ENCODE data around the gene MAPKAPK5. TPM values are rescaled to one million over a fixed set of nuclear protein-coding genes. Genes with fewer than 3 reads are reported as not detected.

MAPKAPK5 gene
- total RNA-seq, 1 donor from 2014 or later: 70.8 TPM

DNA sequence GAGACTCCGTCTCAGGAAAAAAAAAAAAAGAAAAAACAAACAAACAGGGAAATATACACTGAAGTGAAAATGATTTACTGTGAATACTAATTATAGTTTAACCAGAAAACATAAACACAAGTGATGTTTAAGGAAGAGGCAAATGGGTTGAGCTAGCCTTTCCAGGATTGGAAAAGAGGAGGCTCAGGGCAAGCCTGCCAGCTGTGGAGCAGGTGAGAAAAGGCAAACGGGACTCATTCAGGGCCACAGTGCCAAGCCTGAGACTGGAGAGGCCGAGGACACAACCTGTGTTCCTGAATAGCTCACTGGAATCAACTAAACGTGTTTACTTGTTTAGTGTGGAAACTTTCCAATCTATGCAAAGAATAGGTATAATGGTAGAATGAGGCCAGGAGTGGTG, 35.7 kb upstream of the MAPKAPK5 start:
- no peaks in the 10 kb centered on the region for H3K4me1 Mint-ChIP-seq
- H3K27me3 Mint-ChIP-seq (ENCODE audit: insufficient read depth, low read depth): no peaks in the 10 kb centered on the region
- H3K4me3 ChIP-seq: no peak overlapping the region
- no peak overlapping the region for H3K27ac Mint-ChIP-seq
- no peak overlapping the region for H3K27ac ChIP-seq
- no peaks in the 10 kb centered on the region for H3K9me3 ChIP-seq (ENCODE audit: low read depth)
- H3K36me3 ChIP-seq: no peaks in the 10 kb centered on the region
- H4K20me1 ChIP-seq (ENCODE audit: low read depth): no peaks in the 10 kb centered on the region
- H3K4me2 ChIP-seq: no peak overlapping the region
- no peaks in the 10 kb centered on the region for H3K4me1 ChIP-seq
- H3K36me3 Mint-ChIP-seq: peaks cover 7% of the 10 kb centered on the region
- no peak overlapping the region for H2AFZ ChIP-seq (replicated peaks)
- H3K27me3 ChIP-seq: no peaks in the 10 kb centered on the region
- TF ChIP-seq, protein P1, sequence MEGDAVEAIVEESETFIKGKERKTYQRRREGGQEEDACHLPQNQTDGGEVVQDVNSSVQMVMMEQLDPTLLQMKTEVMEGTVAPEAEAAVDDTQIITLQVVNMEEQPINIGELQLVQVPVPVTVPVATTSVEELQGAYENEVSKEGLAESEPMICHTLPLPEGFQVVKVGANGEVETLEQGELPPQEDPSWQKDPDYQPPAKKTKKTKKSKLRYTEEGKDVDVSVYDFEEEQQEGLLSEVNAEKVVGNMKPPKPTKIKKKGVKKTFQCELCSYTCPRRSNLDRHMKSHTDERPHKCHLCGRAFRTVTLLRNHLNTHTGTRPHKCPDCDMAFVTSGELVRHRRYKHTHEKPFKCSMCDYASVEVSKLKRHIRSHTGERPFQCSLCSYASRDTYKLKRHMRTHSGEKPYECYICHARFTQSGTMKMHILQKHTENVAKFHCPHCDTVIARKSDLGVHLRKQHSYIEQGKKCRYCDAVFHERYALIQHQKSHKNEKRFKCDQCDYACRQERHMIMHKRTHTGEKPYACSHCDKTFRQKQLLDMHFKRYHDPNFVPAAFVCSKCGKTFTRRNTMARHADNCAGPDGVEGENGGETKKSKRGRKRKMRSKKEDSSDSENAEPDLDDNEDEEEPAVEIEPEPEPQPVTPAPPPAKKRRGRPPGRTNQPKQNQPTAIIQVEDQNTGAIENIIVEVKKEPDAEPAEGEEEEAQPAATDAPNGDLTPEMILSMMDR (IDR thresholded peaks at IDR 0.05): no peak
- TF ChIP-seq EZH2phosphoT487 (IDR thresholded peaks at IDR 0.05): no peak
- TF ChIP-seq EZH2 (IDR thresholded peaks at IDR 0.05): no peak
- H3F3A ChIP-seq (ENCODE audit: low read depth): no peaks in the 10 kb centered on the region
- no peaks in the 10 kb centered on the region for H3K9me3 Mint-ChIP-seq
- DNase-seq (ENCODE audit: low spot score): no peak
- no peak overlapping the region for H3K9ac ChIP-seq
- H3K4me3 Mint-ChIP-seq: no peak overlapping the region
- no peaks in the 10 kb centered on the region for H3K79me2 ChIP-seq (ENCODE audit: low read depth)

DNA sequence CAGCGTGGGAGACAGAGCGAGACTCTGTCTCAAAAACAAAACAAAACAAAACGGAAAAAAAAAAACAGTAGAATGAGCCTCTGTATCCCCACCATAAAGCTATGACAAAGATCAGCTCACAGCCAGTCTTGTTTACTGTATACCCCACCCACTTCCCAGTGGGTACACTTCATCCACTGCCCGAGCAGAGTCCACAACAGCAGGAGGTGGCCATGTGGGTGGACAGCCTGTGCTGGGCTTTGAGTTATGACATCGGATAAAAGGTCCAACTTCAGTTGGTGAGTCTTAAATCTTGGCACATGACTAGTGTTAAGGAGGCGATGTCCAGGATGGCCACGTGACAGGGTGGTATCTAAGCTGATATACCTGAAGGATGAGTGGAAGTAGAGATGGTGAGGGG, 34.8 kb upstream of the MAPKAPK5 start:
- no peak overlapping the region for H3K27ac Mint-ChIP-seq
- Histone ChIP-seq H3K27ac (no peak overlapping the region), H3K9ac (no peak overlapping the region), H2AFZ (replicated peaks) (no peak overlapping the region), H3K36me3 (no peaks in the 10 kb centered on the region), H3K27me3 (no peaks in the 10 kb centered on the region), H3F3A (ENCODE audit: low read depth) (peaks cover 2% of the 10 kb centered on the region), H3K79me2 (ENCODE audit: low read depth) (no peaks in the 10 kb centered on the region), H4K20me1 (ENCODE audit: low read depth) (no peaks in the 10 kb centered on the region), H3K4me2 (no peak overlapping the region), H3K9me3 (ENCODE audit: low read depth) (no peaks in the 10 kb centered on the region), H3K4me1 (no peaks in the 10 kb centered on the region), H3K4me3 (no peak overlapping the region)
- peaks cover 7% of the 10 kb centered on the region for H3K36me3 Mint-ChIP-seq
- DNase-seq (ENCODE audit: low spot score): no peak
- H3K4me1 Mint-ChIP-seq: peaks cover 5% of the 10 kb centered on the region
- no peak overlapping the region for H3K4me3 Mint-ChIP-seq
- no peaks in the 10 kb centered on the region for H3K27me3 Mint-ChIP-seq (ENCODE audit: insufficient read depth, low read depth)
- TF ChIP-seq EZH2 (IDR thresholded peaks at IDR 0.05) (no peak), EZH2phosphoT487 (IDR thresholded peaks at IDR 0.05) (no peak)
- TF ChIP-seq, protein P1 (IDR thresholded peaks at IDR 0.05): no peak
- H3K9me3 Mint-ChIP-seq: no peaks in the 10 kb centered on the region

DNA sequence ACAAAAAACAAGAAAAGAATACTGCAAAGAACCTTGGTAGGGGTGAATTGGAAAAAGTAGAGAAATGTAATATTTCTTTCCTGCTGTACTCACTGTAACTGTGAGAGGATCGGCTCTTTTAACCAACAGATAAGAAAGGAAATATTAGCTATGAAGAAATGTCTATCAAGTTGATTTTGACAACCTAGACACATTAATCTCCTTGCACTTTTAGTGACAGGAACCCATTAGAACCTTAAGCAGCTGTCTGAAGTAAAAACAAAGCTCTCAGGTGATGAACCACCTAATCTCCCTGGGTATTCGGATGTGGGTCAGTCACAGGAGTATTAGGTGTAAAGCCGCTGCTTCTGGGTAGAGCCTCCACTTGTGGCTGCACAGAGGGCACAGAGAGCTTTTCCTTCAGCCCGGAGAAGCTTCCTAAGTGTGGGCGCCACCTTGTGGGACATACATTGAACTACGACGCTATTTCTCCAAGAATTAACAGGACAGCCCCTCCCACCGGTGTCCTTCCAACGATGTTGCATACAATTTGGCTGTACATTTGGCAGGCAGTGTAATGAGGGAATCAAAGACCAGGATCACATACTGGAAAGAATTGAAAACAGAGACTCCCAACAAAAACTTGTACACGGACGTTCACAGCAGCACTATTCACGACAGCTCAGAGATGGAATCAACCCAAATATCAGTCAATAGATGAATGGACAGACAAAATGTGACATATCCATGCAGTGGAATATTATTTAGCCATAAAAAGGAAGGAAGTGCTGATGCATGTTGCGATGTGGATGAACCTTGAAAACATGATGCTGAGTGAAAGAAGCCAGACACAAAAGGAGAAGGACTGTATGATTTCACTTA, 28.9 kb upstream of the MAPKAPK5 start:
- Histone ChIP-seq H3K27me3 (no peaks in the 10 kb centered on the region), H3K4me3 (no peak overlapping the region), H3K4me2 (no peak overlapping the region), H3K9me3 (ENCODE audit: low read depth) (no peaks in the 10 kb centered on the region), H3K79me2 (ENCODE audit: low read depth) (no peaks in the 10 kb centered on the region), H3F3A (ENCODE audit: low read depth) (peaks cover 4% of the 10 kb centered on the region), H3K4me1 (no peaks in the 10 kb centered on the region), H3K27ac (no peak overlapping the region), H2AFZ (replicated peaks) (no peak overlapping the region), H3K9ac (no peak overlapping the region), H4K20me1 (ENCODE audit: low read depth) (no peaks in the 10 kb centered on the region), H3K36me3 (no peaks in the 10 kb centered on the region)
- TF ChIP-seq EZH2phosphoT487 (IDR thresholded peaks at IDR 0.05) (no peak), EZH2 (IDR thresholded peaks at IDR 0.05) (no peak)
- TF ChIP-seq, protein P1 (IDR thresholded peaks at IDR 0.05): peak; percentile 82
- H3K4me3 Mint-ChIP-seq: no peak overlapping the region
- peaks cover 9% of the 10 kb centered on the region for H3K4me1 Mint-ChIP-seq
- peak; percentile 92 for DNase-seq (ENCODE audit: low spot score)
- H3K27me3 Mint-ChIP-seq (ENCODE audit: insufficient read depth, low read depth): peaks cover 4% of the 10 kb centered on the region
- no peaks in the 10 kb centered on the region for H3K9me3 Mint-ChIP-seq
- H3K27ac Mint-ChIP-seq: no peak overlapping the region
- peaks cover 1% of the 10 kb centered on the region for H3K36me3 Mint-ChIP-seq

Measured in neural progenitor cell (in vitro differentiated cells).